Epithelial cell of proximal tubule (primary cell): ENCODE data around the gene VDAC1. TPM values are rescaled to one million over a fixed set of nuclear protein-coding genes. Genes with fewer than 3 reads are reported as not detected.
A peak's percentile ranks its signal among the peaks of the same experiment; 100 is the strongest.

ENCODE experiments used
- DNase-seq: peaks from one replicate; pipeline ENCODE4 v3.0.0-alpha.2; 2011; ENCODE audit warnings: low read depth
- H3K4me3 ChIP-seq: 2 replicates; pipeline ENCODE4 v1.5.1; 2011; ENCODE audit warnings: low read depth, mild to moderate bottlenecking, low read length
- CTCF ChIP-seq: conservative IDR thresholded peaks from 2 replicates; pipeline ENCODE4 v1.5.1; 2012; ENCODE audit warnings: low read depth, mild to moderate bottlenecking, low read length
- total RNA-seq: library from RNA; depleted of rRNA; stranded (reverse); fragments of >200 nt; gene quantifications from 2 replicates; pipeline ENCODE4 v1.2.3, GENCODE V29; 2015

Gene VDAC1
- total RNA-seq, 1 donor from 2014 or later, result 295 TPM

GRCh38 chr5:134007581-134008265, 2.9 kb upstream of the VDAC1 start:
- DNase-seq, result no peak
- no peak for TF ChIP-seq CTCF

GRCh38 chr5:134006115-134006514, 1.3 kb upstream of the VDAC1 start:
- TF ChIP-seq CTCF, result no peak
- no peak for DNase-seq
- H3K4me3 ChIP-seq, result peak overlapping the region; percentile 88

More at GRCh38 chr5:134007581-134008265, 2.9 kb upstream of the VDAC1 start:
- H3K4me3 ChIP-seq, result no peak overlapping the region

- no peak for DNase-seq
- peak; percentile 2 for TF ChIP-seq CTCF
- peak overlapping the region; percentile 88 for H3K4me3 ChIP-seq
Measured at GRCh38 chr5:134005417-134006061, 764 bp upstream of the VDAC1 start.

GRCh38 chr5:134003817-134004625, 754 bp downstream of the VDAC1 start:
- DNase-seq, result no peak

GRCh38 chr5:134003064-134003816, 1.5 kb downstream of the VDAC1 start:
- no peak for TF ChIP-seq CTCF
- H3K4me3 ChIP-seq, result peak overlapping the region; percentile 88
- DNase-seq, result no peak

More at GRCh38 chr5:134003817-134004625, 754 bp downstream of the VDAC1 start:
- no peak for TF ChIP-seq CTCF
- H3K4me3 ChIP-seq, result peak overlapping the region; percentile 88

GRCh38 chr5:134001938-134002731, 2.6 kb downstream of the VDAC1 start:
- no peak overlapping the region for H3K4me3 ChIP-seq
- no peak for TF ChIP-seq CTCF
- no peak for DNase-seq
